GM23338 (cell line): Measurements from ENCODE around the gene KMT2C. TPM values are rescaled to one million over a fixed set of nuclear protein-coding genes. Genes with fewer than 3 reads are reported as not detected.
"Not testable (repeated sequence)": the region's sequence is repeated elsewhere in the genome, so short reads cannot be mapped to it uniquely, and the experiment has no call there.

Experiments used
- ATAC-seq: fragments of 200-7000 bp; cut with Tn5 transposase; 3 replicates; pipeline ENCODE4 v1.9.1; 2020
- DNase-seq: peaks from one replicate; pipeline ENCODE4 v3.0.0-alpha.2; 2015; ENCODE audit warnings: low spot score
- H2AFZ ChIP-seq: fragments of 200-600 bp; sonication (generic); 2 replicates; pipeline ENCODE4 v1.8.0; 2016; ENCODE audit warnings: antibody characterized with exemption, mild to moderate bottlenecking, moderate library complexity
- H3F3A ChIP-seq: fragments of 200-600 bp; sonication (generic); replicated peaks from 2 replicates; pipeline ENCODE4 v1.8.0; 2017; ENCODE audit warnings: antibody characterized with exemption, mixed run types, low read depth
- H3K27ac ChIP-seq: fragments of 200-600 bp; sonication (generic); 2 replicates; pipeline ENCODE4 v1.6.1; 2016; ENCODE audit warnings: low read depth
- H3K27me3 ChIP-seq: fragments of 200-600 bp; sonication (generic); 2 replicates; pipeline ENCODE4 v1.8.0; 2016; ENCODE audit warnings: mild to moderate bottlenecking, mixed run types, moderate library complexity; ENCODE audit not compliant: insufficient read depth
- H3K36me3 ChIP-seq: fragments of 200-600 bp; sonication (generic); 2 replicates; pipeline ENCODE4 v1.8.0; 2016; ENCODE audit warnings: mild to moderate bottlenecking; ENCODE audit not compliant: insufficient read depth
- H3K4me1 ChIP-seq: fragments of 200-600 bp; sonication (generic); 2 replicates; pipeline ENCODE4 v1.8.0; 2016; ENCODE audit warnings: mild to moderate bottlenecking, moderate library complexity; ENCODE audit not compliant: insufficient read depth
- H3K4me2 ChIP-seq: fragments of 200-600 bp; sonication (generic); 2 replicates; pipeline ENCODE4 v1.7.1; 2017; ENCODE audit warnings: mixed run types
- H3K4me3 ChIP-seq: fragments of 200-600 bp; sonication (generic); 2 replicates; pipeline ENCODE4 v1.6.1; 2016; ENCODE audit warnings: mixed run types
- H3K79me2 ChIP-seq: fragments of 200-600 bp; sonication (generic); replicated peaks from 2 replicates; pipeline ENCODE4 v1.8.0; 2017; ENCODE audit warnings: mild to moderate bottlenecking; ENCODE audit not compliant: insufficient read depth
- H3K9me2 ChIP-seq: fragments of 200-600 bp; sonication (generic); 2 replicates; pipeline ENCODE4 v1.8.0; 2017; ENCODE audit not compliant: insufficient read depth
- H4K20me1 ChIP-seq: fragments of 200-600 bp; sonication (generic); replicated peaks from 2 replicates; pipeline ENCODE4 v1.8.0; 2017; ENCODE audit warnings: mild to moderate bottlenecking; ENCODE audit not compliant: insufficient read depth
- H3K27ac Mint-ChIP-seq: 2 replicates; pipeline ENCODE4 v1.8.0; 2020; ENCODE audit warnings: inconsistent platforms, mild to moderate bottlenecking, moderate library complexity, mixed read lengths
- H3K27me3 Mint-ChIP-seq: 3 replicates; pipeline ENCODE4 v1.8.0; 2022; ENCODE audit warnings: low read depth, mild to moderate bottlenecking, moderate library complexity, mixed read lengths, inconsistent platforms; ENCODE audit not compliant: insufficient read depth, poor library complexity
- H3K36me3 Mint-ChIP-seq: 3 replicates; pipeline ENCODE4 v1.8.0; 2021; ENCODE audit warnings: low read depth, mild to moderate bottlenecking, inconsistent platforms, moderate library complexity, mixed read lengths
- H3K4me1 Mint-ChIP-seq: 3 replicates; pipeline ENCODE4 v1.8.0; 2020; ENCODE audit warnings: mild to moderate bottlenecking, inconsistent platforms, mixed read lengths
- H3K4me3 Mint-ChIP-seq: 3 replicates; pipeline ENCODE4 v1.8.0; 2021; ENCODE audit warnings: moderate library complexity, mild to moderate bottlenecking, inconsistent platforms, mixed read lengths
- H3K9me3 Mint-ChIP-seq: 3 replicates; pipeline ENCODE4 v1.8.0; 2020; ENCODE audit warnings: moderate library complexity, mild to moderate bottlenecking, inconsistent platforms, mixed read lengths
- CREB1 ChIP-seq: fragments of 250-450 bp; sonication (Bioruptor Pico); IDR thresholded peaks from 2 replicates; pipeline ENCODE4 v1.5.0; 2020; ENCODE audit warnings: low read depth, mild to moderate bottlenecking, moderate library complexity
- EZH2 ChIP-seq: fragments of 200-600 bp; sonication (generic); IDR thresholded peaks from one replicate; pipeline ENCODE4 v1.8.0; 2017; ENCODE audit warnings: antibody characterized with exemption, mild to moderate bottlenecking, low read depth; ENCODE audit not compliant: unreplicated experiment
- EZH2phosphoT487 ChIP-seq: fragments of 200-600 bp; sonication (generic); IDR thresholded peaks from one replicate; pipeline ENCODE4 v1.8.1; 2018; ENCODE audit warnings: antibody characterized with exemption; ENCODE audit not compliant: unreplicated experiment
- JUNB ChIP-seq: IDR thresholded peaks from one replicate; pipeline ENCODE4 v1.6.1; 2016; ENCODE audit warnings: antibody characterized with exemption; ENCODE audit not compliant: unreplicated experiment
- NANOG ChIP-seq: IDR thresholded peaks from 2 replicates; pipeline ENCODE4 v1.6.1; 2016; ENCODE audit warnings: antibody characterized with exemption, borderline replicate concordance
- STAT1 ChIP-seq: IDR thresholded peaks from one replicate; pipeline ENCODE4 v1.6.1; 2016; ENCODE audit warnings: antibody characterized with exemption; ENCODE audit not compliant: unreplicated experiment
- ZNF114 ChIP-seq: fragments of 250-450 bp; sonication (Bioruptor Pico); IDR thresholded peaks from 2 replicates; pipeline ENCODE4 v1.5.0; 2020; ENCODE audit warnings: mild to moderate bottlenecking, moderate library complexity
- polyA plus RNA-seq: library from polyadenylated mRNA; unstranded; fragments of >200 nt; fragmentation: Nextera tagmentation; extraction: Ambion mirVana; gene quantifications from 2 replicates; pipeline ENCODE4 v1.2.1, GENCODE V29; 2016
- total RNA-seq: library from RNA; depleted of rRNA; stranded (reverse); fragments of >200 nt; shearing (Covaris generic); gene quantifications from 2 replicates; pipeline ENCODE4 v1.2.3, GENCODE V29; 2014

Gene KMT2C
- total and polyA plus RNA-seq, 2 experiments from 2014 or later, result 11.4 to 39.0 TPM

DNA sequence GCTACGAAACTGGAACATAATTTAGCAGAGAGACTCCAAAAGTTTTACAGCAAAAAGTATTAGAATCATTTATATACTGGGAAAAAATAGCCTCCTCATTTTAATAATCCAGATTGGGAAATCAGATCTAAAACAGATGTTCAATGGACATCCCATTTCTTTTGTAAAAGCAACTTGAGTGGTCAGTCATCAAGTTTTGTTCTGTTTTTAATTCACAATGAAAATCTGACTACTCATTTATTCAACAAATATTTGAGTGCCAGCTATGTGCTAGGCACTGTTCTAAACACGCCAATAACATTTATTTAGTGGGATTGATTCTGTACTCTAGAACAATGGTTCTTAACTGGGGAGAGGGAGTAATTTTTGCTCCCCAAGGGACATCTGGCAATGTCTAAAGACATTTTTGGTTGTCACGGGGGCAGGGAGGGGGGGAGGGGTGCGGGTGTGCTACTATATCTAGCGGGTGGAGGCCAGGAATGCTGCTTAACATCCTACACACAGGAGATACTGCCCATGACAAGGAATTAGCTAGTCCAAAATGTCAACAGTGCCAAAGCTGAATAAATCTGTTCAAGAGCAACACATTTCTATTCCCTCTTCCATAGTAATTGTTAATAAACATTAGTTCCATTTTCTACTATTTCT is 54.7 kb downstream of the KMT2C start:
- not testable (repeated sequence) for H3K27me3 Mint-ChIP-seq, H3F3A ChIP-seq, H3K27me3 ChIP-seq, H3K4me2 ChIP-seq, H3K9me2 ChIP-seq, H2AFZ ChIP-seq, H3K4me3 ChIP-seq, H3K4me1 Mint-ChIP-seq, H3K27ac ChIP-seq, H3K27ac Mint-ChIP-seq, H3K4me3 Mint-ChIP-seq, H3K36me3 ChIP-seq, H4K20me1 ChIP-seq
- ATAC-seq (peak; percentile 31; the same call in 1 of the 3 replicates), DNase-seq (peak; percentile 28)
- Mint-ChIP-seq H3K9me3 (peaks cover 26% of the 10 kb centered on the region), H3K36me3 (peaks cover 14% of the 10 kb centered on the region; the same call in 2 of the 3 replicates)
- H3K4me1 ChIP-seq, result peaks cover 14% of the 10 kb centered on the region; the same call in 1 of the 2 replicates
- peaks cover 91% of the 10 kb centered on the region for H3K79me2 ChIP-seq

DNA sequence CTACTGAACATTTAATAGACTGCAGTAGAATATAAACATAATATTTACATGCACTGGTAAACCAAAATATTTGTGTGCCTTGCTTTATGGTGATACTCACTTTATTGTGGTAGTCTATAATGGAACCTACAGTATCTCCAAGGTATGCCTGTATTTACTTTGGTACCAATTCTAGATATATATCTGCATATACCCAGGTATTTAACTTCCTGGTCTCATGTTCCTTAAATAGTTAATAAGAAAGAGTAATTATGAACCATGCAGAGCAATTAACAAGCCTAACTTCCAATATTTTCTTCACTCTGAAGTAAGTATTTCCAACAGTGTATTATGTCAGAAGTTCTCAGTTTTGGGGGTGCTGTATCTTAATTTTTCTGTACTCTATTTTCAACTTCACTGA is 57.3 kb downstream of the KMT2C start:
- ATAC-seq, H3K4me3 Mint-ChIP-seq, H3K9me2 ChIP-seq, H3K27ac ChIP-seq, H3K4me3 ChIP-seq, H4K20me1 ChIP-seq, H2AFZ ChIP-seq, H3K36me3 ChIP-seq, H3K27me3 ChIP-seq, H3K4me1 Mint-ChIP-seq, H3K4me2 ChIP-seq, DNase-seq, H3K27me3 Mint-ChIP-seq, H3K27ac Mint-ChIP-seq, H3F3A ChIP-seq: not testable (repeated sequence)
- Histone ChIP-seq H3K79me2 (peaks cover 98% of the 10 kb centered on the region), H3K4me1 (peaks cover 14% of the 10 kb centered on the region; the same call in 1 of the 2 replicates)
- H3K9me3 Mint-ChIP-seq, result peaks cover 25% of the 10 kb centered on the region
- peaks cover 14% of the 10 kb centered on the region; the same call in 2 of the 3 replicates for H3K36me3 Mint-ChIP-seq

DNA sequence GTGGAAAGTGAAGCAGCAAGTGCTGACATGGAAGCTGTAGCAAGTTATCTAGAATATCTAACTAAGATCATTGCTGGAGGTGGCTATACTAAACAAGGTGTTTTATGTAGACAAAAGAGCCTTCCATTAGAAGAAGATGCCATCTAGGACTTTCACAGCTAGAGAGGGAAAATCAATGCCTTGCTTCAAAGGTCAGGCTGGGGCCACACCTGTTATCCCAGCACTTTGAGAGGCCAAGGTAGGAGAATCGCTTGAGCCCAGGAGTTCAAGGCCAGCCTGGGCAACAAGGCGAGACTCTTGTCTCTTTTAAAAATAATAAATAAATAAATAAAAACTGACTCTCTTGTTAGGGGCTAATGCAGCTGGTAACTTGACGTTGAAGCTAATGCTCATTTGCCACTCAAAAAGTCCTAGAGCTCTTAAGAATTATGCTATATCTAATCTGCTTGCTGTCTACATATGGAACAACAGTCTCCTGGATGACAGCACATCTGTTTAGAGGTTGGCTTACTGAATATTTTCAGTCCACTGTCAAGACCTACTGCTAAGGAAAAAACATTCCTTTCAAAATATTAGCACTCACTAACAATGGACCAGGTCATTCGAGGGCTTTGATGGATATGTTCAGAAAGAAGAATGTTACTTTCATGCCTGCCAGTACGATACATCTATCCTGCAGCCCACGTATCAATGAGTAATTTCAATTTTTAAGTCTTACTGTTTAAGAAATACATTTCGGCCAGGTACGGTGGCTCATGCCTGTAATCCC is 58.9 kb downstream of the KMT2C start:
- H3K4me3 ChIP-seq, DNase-seq, H2AFZ ChIP-seq, H3K27me3 ChIP-seq, H3K9me2 ChIP-seq, H4K20me1 ChIP-seq, H3K27ac Mint-ChIP-seq, ATAC-seq, H3K4me1 Mint-ChIP-seq, H3K27ac ChIP-seq, H3K4me2 ChIP-seq, H3K4me1 ChIP-seq, H3K27me3 Mint-ChIP-seq, H3K36me3 ChIP-seq, H3F3A ChIP-seq, H3K4me3 Mint-ChIP-seq: not testable (repeated sequence)
- Mint-ChIP-seq H3K36me3 (peaks cover 14% of the 10 kb centered on the region; the same call in 2 of the 3 replicates), H3K9me3 (peaks cover 25% of the 10 kb centered on the region)
- peaks cover 98% of the 10 kb centered on the region for H3K79me2 ChIP-seq

GRCh38 chr7:152370297-152370696 is 65.5 kb downstream of the KMT2C start:
- peaks cover 3% of the 10 kb centered on the region for H4K20me1 ChIP-seq
- H3K9me3 Mint-ChIP-seq, result peaks cover 3% of the 10 kb centered on the region; the same call in 1 of the 3 replicates
- TF ChIP-seq CREB1, result no peak
- TF ChIP-seq JUNB, result no peak
- no peak for TF ChIP-seq EZH2
- TF ChIP-seq NANOG, result no peak
- TF ChIP-seq EZH2phosphoT487, result no peak
- no peak for TF ChIP-seq ZNF114
- no peak for TF ChIP-seq STAT1

More at GRCh38 chr7:152370297-152370696, 65.5 kb downstream of the KMT2C start:
- Mint-ChIP-seq H3K36me3 (peaks cover 9% of the 10 kb centered on the region; the same call in 1 of the 3 replicates), H3K4me1 (peaks cover 24% of the 10 kb centered on the region), H3K27me3 (no peaks in the 10 kb centered on the region), H3K27ac (peak overlapping the region; percentile 42), H3K4me3 (no peak overlapping the region)
- H3K27ac ChIP-seq, result no peak overlapping the region
- no peaks in the 10 kb centered on the region for H3K36me3 ChIP-seq
- no peaks in the 10 kb centered on the region for H3K9me2 ChIP-seq
- H3K4me1 ChIP-seq, result no peaks in the 10 kb centered on the region; the same call in 1 of the 2 replicates
- H3K4me2 ChIP-seq, result no peak overlapping the region
- peaks cover 94% of the 10 kb centered on the region for H3K79me2 ChIP-seq
- no peak for ATAC-seq
- H3K27me3 ChIP-seq, result no peaks in the 10 kb centered on the region
- no peak for DNase-seq
- H2AFZ ChIP-seq, result no peak overlapping the region
- H3F3A ChIP-seq, result no peaks in the 10 kb centered on the region
- no peak overlapping the region for H3K4me3 ChIP-seq
